MG63 (cell line): Measurements from ENCODE around the gene SPATS2. TPM values are rescaled to one million over a fixed set of nuclear protein-coding genes. Genes with fewer than 3 reads are reported as not detected.
"Not testable (repeated sequence)": the region's sequence is repeated elsewhere in the genome, so short reads cannot be mapped to it uniquely, and the experiment has no call there.

ENCODE experiments used
- DNase-seq: peaks from one replicate; pipeline ENCODE4 v3.0.0-alpha.2; 2020
- H3K27me3 ChIP-seq: fragments of 250-450 bp; sonication (Bioruptor Pico); 2 replicates; pipeline ENCODE4 v1.5.1; 2020; ENCODE audit warnings: mild to moderate bottlenecking, moderate library complexity
- H3K36me3 ChIP-seq: fragments of 250-450 bp; sonication (Bioruptor Pico); 2 replicates; pipeline ENCODE4 v1.5.1; 2020; ENCODE audit warnings: mild to moderate bottlenecking, moderate library complexity
- H3K4me3 ChIP-seq: fragments of 250-450 bp; sonication (Bioruptor Pico); 2 replicates; pipeline ENCODE4 v1.5.1; 2020; ENCODE audit warnings: mild to moderate bottlenecking, moderate library complexity
- H3K9me3 ChIP-seq: fragments of 250-450 bp; sonication (Bioruptor Pico); 2 replicates; pipeline ENCODE4 v1.5.1; 2020; ENCODE audit warnings: mild to moderate bottlenecking, moderate library complexity
- total RNA-seq: library from RNA; depleted of rRNA; stranded (reverse); fragments of >200 nt; shearing (Covaris generic); gene quantifications from 2 replicates; pipeline ENCODE4 v1.2.3, GENCODE V29; 2014; ENCODE audit warnings: low replicate concordance

SPATS2 gene
- total RNA-seq, 1 experiment from 2014 or later: 43.8 TPM

- H3K36me3 ChIP-seq: no peaks in the 10 kb centered on the region; the same call in 1 of the 2 replicates
- no peaks in the 10 kb centered on the region for H3K27me3 ChIP-seq
- H3K4me3 ChIP-seq: no peak overlapping the region
- H3K9me3 ChIP-seq: no peaks in the 10 kb centered on the region
- DNase-seq: no peak
Observed at GRCh38 chr12:49414364-49414763, 47.1 kb downstream of the SPATS2 start.

- no peak overlapping the region for H3K4me3 ChIP-seq
- H3K36me3 ChIP-seq: no peaks in the 10 kb centered on the region; the same call in 1 of the 2 replicates
- DNase-seq: no peak
- no peaks in the 10 kb centered on the region for H3K27me3 ChIP-seq
- H3K9me3 ChIP-seq: no peaks in the 10 kb centered on the region
Observed at GRCh38 chr12:49415521-49415970, 48.3 kb downstream of the SPATS2 start.

- H3K36me3 ChIP-seq: no peaks in the 10 kb centered on the region; the same call in 1 of the 2 replicates
- DNase-seq: no peak
- no peaks in the 10 kb centered on the region for H3K9me3 ChIP-seq
- H3K4me3 ChIP-seq: no peak overlapping the region
- H3K27me3 ChIP-seq: no peaks in the 10 kb centered on the region
Observed at GRCh38 chr12:49416892-49417291, 49.6 kb downstream of the SPATS2 start.

GRCh38 chr12:49417558-49417957 lies 50.3 kb downstream of the SPATS2 start:
- Histone ChIP-seq H3K27me3 (no peaks in the 10 kb centered on the region), H3K9me3 (no peaks in the 10 kb centered on the region), H3K4me3 (no peak overlapping the region), H3K36me3 (no peaks in the 10 kb centered on the region; the same call in 1 of the 2 replicates)
- no peak for DNase-seq

GRCh38 chr12:49420556-49420955 lies 53.3 kb downstream of the SPATS2 start:
- no peaks in the 10 kb centered on the region for H3K27me3 ChIP-seq
- no peak overlapping the region for H3K4me3 ChIP-seq
- no peak for DNase-seq
- peaks cover 7% of the 10 kb centered on the region for H3K36me3 ChIP-seq
- no peaks in the 10 kb centered on the region for H3K9me3 ChIP-seq

- Histone ChIP-seq H3K27me3 (no peaks in the 10 kb centered on the region), H3K9me3 (no peaks in the 10 kb centered on the region), H3K36me3 (peaks cover 7% of the 10 kb centered on the region), H3K4me3 (no peak overlapping the region)
- DNase-seq: no peak
Observed at GRCh38 chr12:49422114-49422513, 54.9 kb downstream of the SPATS2 start.

GRCh38 chr12:49428793-49429192 lies 61.5 kb downstream of the SPATS2 start:
- H3K36me3 ChIP-seq: peaks cover 7% of the 10 kb centered on the region
- no peaks in the 10 kb centered on the region for H3K9me3 ChIP-seq
- no peaks in the 10 kb centered on the region for H3K27me3 ChIP-seq
- DNase-seq: no peak
- no peak overlapping the region for H3K4me3 ChIP-seq

- Histone ChIP-seq H3K4me3 (no peak overlapping the region), H3K36me3 (no peaks in the 10 kb centered on the region), H3K9me3 (no peaks in the 10 kb centered on the region), H3K27me3 (no peaks in the 10 kb centered on the region)
- DNase-seq: no peak
Observed at GRCh38 chr12:49432616-49433015, 65.4 kb downstream of the SPATS2 start.

GRCh38 chr12:49436799-49437198 lies 69.5 kb downstream of the SPATS2 start:
- DNase-seq, H3K4me3 ChIP-seq, H3K36me3 ChIP-seq, H3K27me3 ChIP-seq, H3K9me3 ChIP-seq: not testable (repeated sequence)

GRCh38 chr12:49439042-49439441 lies 71.8 kb downstream of the SPATS2 start:
- no peaks in the 10 kb centered on the region for H3K27me3 ChIP-seq
- H3K9me3 ChIP-seq: no peaks in the 10 kb centered on the region
- no peaks in the 10 kb centered on the region for H3K36me3 ChIP-seq
- no peak for DNase-seq
- H3K4me3 ChIP-seq: no peak overlapping the region

- Histone ChIP-seq H3K9me3 (no peaks in the 10 kb centered on the region), H3K27me3 (no peaks in the 10 kb centered on the region), H3K36me3 (no peaks in the 10 kb centered on the region), H3K4me3 (no peak overlapping the region)
- no peak for DNase-seq
Observed at GRCh38 chr12:49440035-49440434, 72.8 kb downstream of the SPATS2 start.

- Histone ChIP-seq H3K27me3 (no peaks in the 10 kb centered on the region), H3K9me3 (no peaks in the 10 kb centered on the region), H3K4me3 (no peak overlapping the region), H3K36me3 (no peaks in the 10 kb centered on the region)
- DNase-seq: no peak
Observed at GRCh38 chr12:49442915-49443314, 75.7 kb downstream of the SPATS2 start.

- Histone ChIP-seq H3K27me3 (no peaks in the 10 kb centered on the region), H3K4me3 (no peak overlapping the region), H3K36me3 (no peaks in the 10 kb centered on the region), H3K9me3 (no peaks in the 10 kb centered on the region)
- DNase-seq: no peak
Observed at GRCh38 chr12:49446571-49446970, 79.3 kb downstream of the SPATS2 start.

- no peaks in the 10 kb centered on the region for H3K9me3 ChIP-seq
- H3K4me3 ChIP-seq: no peak overlapping the region
- H3K36me3 ChIP-seq: no peaks in the 10 kb centered on the region
- no peaks in the 10 kb centered on the region for H3K27me3 ChIP-seq
- DNase-seq: no peak
Observed at GRCh38 chr12:49448858-49449257, 81.6 kb downstream of the SPATS2 start.

GRCh38 chr12:49451468-49452259 lies 84.4 kb downstream of the SPATS2 start:
- Histone ChIP-seq H3K36me3 (no peaks in the 10 kb centered on the region), H3K4me3 (no peak overlapping the region), H3K27me3 (no peaks in the 10 kb centered on the region), H3K9me3 (no peaks in the 10 kb centered on the region)
- DNase-seq: no peak

GRCh38 chr12:49455501-49455900 lies 88.2 kb downstream of the SPATS2 start:
- no peak for DNase-seq

GRCh38 chr12:49456131-49456679 lies 88.9 kb downstream of the SPATS2 start:
- H3K27me3 ChIP-seq: no peaks in the 10 kb centered on the region
- no peak for DNase-seq
- H3K9me3 ChIP-seq: no peaks in the 10 kb centered on the region
- no peaks in the 10 kb centered on the region for H3K36me3 ChIP-seq
- no peak overlapping the region for H3K4me3 ChIP-seq

More at GRCh38 chr12:49455501-49455900, 88.2 kb downstream of the SPATS2 start:
- Histone ChIP-seq H3K27me3 (no peaks in the 10 kb centered on the region), H3K9me3 (no peaks in the 10 kb centered on the region), H3K4me3 (no peak overlapping the region), H3K36me3 (no peaks in the 10 kb centered on the region)

GRCh38 chr12:49458816-49459215 lies 91.6 kb downstream of the SPATS2 start:
- no peaks in the 10 kb centered on the region for H3K9me3 ChIP-seq
- no peak for DNase-seq
- no peaks in the 10 kb centered on the region for H3K27me3 ChIP-seq
- H3K36me3 ChIP-seq: peaks cover 4% of the 10 kb centered on the region
- no peak overlapping the region for H3K4me3 ChIP-seq
